ENCODE data around the gene FBF1.
A peak's percentile ranks its signal among the peaks of the same experiment; 100 is the strongest.

FBF1 gene

GRCh38 chr17:75914643-75915267 lies 26.1 kb downstream of the FBF1 start:
- no peak for DNase-seq

GRCh38 chr17:75913537-75914210 lies 27.2 kb downstream of the FBF1 start:
- DNase-seq: no peak

DNA sequence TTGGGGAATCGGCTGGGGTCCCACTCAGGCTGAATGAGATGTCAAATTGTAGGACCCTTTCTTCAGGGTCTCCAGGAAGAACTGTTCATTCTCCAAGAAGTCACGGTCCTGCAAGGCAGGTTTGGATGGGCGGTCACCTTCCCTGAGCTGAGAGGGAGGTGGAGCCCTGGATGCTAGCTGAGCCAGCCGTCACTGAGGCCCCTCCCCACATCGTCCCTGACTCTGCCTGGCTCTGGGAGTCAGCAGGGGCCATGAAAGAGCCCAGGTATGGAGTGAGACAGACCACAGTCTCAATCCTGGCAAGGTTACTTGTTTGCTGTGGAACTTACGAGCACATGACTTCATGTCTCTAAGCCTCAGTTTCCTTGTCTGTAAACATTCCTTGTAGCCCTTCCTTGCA lies 30.1 kb downstream of the FBF1 start:
- DNase-seq: no peak

DNA sequence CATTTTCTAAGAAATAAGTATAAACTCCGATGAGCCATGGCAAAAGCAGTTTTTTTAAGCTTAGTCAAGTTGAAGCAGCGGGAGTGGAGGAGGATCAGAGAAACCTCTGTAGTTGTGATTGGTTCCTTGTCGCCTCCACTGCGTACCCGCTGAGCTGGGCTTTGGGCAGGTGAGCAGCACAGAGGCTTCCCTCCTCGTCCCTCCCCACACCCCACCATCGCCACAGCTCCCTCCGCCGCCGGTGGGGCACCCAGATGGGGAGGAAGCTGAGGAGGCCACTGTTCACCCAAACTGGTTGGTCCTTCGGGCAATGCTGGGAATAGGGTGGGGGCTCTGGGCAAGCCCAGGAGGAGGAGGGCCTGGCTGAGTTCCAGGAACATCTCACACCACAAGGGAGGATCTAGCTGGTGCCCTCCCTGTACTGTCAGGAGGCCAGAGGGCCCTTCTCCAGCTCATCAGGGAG lies 31.0 kb downstream of the FBF1 start:
- DNase-seq: no peak

DNA sequence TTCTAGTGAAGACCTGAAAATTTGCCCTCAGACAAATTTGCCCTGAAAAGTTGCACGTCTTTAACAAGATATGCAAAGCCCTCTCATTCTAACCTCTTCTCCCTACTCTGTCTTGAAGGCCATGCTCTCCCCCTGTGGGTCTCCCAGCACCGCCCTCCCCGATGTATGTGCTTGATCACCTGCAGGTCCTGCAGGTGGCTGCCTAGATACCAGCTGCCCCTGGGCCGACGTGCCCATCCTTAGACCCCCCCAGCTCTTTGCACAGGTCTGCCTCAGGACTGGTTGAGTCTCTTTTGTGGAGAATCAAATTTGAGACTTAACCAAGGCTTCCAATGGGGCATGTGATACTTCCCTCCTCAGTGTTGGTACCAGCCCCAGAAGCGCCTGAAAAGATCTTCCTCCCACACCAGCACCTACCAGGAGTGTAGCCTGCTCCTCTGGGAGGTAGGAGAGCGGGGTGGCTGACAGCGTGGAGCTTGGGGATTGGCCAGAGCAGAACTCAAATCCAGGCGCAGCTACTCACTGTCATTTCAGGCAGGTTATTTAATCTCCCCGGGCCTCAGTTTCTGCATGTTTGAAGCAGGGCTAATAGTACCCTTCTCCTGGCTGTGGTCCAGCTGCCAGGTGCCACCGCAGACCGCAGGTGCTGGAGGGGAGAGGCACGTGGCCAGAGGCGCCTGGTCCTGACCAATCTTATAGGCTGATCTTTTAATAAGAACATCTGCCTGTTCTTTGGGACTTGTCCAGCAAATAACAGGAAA lies 31.6 kb downstream of the FBF1 start:
- DNase-seq: no peak

GRCh38 chr17:75908201-75908600 lies 32.6 kb downstream of the FBF1 start:
- no peak for DNase-seq

DNA sequence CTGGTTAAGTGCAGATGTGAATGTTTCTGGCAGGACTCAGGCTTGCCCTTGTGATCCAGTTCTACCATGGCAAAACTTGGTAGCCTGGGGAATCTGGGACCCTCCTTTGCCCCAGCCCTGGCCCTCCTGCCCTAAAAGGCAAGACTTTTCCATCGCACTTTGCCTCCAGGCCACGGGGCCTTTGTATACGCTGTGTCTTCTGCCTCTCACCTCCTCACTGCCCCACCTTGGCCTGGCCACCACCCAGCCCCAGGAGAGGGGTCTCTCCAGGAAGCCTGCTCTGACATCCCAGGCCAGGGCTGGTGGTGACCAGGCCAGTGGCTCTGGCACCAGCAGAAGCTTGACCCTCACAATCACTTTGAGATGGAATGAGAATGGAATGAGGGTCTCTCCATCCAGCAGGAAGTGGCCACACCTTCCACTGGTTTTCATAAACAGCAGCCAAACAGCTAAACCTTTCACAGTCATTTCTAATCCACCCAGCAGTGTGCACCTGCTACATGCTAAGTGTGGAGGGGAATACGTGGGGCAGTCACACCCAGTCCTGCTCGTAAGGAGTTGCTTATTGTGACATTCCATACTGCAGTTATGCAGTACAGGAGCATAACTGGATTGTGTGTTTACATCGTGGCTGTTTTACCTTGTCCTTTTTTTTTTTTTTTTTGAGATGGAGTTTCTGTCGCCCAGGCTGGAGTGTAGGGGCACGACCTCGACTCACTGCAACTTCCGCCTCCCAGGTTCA lies 34.5 kb downstream of the FBF1 start:
- DNase-seq: no peak

DNA sequence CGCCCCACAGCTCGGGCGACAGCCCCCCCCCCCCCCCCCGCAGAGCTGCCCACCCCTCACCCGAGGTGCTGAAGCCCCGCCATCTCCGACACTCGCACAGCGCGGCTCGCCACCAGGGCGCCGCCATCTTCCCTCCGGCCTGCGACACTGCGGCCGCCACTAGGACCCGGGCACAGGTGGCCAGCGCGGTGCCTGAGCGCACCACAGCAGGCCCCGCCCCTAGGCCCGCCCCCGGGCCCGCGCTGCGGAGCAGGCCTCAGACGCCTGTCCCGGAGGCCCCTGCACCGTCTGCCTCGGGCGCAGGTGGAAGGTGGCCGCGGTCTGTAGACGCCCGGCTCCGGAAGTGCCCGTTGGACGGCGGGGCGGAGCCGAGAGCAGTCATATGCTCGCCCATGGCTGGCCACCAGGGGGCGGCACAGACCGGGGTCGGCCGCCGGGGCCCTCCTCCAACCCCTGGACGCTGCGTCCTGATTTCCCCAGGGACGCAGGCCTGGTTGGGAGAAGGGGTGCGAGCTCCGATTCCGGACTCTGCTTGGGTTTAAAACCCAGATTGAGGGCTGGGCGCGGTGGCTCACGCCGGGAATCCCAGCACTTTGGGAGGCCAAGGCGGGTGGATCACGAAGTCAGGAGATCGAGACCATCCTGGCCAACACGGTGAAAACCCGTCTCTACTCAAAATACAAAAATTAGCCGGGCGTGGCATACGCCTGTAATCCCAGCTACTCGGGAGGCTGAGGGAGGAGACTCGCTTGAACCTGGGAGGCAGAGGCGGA lies 35.9 kb downstream of the FBF1 start, which contains the start of gene MRPL38:
Gene MRPL38 (minus strand): TSS at position 136 of the 773 bp plus-strand sequence. CDS start 9 bp downstream, at position 127.
- peak; percentile 49 to 80 for DNase-seq

GRCh38 chr17:75902406-75902805 lies 38.4 kb downstream of the FBF1 start:
- no peak for DNase-seq

DNA sequence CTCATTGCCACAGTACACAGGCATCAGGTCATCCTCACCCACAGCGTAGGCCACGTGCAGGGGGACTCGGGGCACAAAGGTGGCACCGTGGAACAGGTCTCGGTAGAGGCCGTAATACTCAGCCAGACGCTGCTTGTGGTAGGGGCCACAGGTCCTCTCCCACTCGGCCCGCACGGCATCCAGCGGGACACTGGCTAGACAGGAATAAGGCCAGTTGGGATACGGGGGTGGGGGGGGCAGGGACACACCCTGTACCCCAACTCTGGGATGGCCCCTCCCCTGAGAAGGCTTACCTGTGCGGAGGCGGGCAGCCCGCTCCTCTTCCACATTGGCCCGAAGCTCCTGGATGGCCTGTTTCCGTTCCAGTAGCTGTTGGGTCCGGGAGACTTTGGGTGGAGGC lies 39.1 kb downstream of the FBF1 start:
- no peak for DNase-seq

GRCh38 chr17:75900691-75901533 lies 39.9 kb downstream of the FBF1 start:
- DNase-seq: no peak

DNA sequence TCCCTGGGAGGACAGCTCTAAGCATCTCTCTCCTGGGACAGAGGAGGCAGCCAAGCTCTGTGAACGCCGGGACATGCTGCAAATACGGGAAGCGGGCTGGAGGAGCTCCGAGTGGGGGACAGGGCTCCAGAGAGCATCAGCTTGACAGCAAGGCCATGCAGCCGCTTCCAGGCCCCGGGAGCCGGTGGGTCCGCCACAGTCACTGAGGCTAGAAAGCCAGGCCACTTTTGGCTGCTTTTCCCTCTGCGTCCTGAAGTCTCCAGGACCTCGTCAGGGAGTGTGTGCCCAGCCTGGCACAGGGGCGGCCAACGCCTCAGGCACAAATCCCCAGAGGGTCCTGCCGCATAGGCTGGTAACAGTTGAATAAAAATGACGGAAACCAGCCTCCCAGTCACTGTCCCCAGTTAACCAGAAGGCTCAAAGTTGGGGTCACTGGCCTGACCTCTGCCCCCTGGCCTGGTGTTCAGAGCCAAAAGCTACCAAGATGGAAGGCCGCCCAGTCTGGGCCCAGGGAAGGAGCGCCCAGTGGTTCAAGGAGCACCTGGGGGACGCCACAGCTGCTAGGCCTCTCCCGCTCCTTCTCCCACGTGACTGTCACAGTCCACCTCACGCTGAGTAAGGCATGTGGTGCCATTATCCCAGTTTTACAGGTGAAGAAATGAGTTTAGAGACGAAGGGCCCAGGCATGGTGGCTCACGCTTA lies 40.9 kb downstream of the FBF1 start:
- DNase-seq: no peak

- no peak for DNase-seq
Observed at GRCh38 chr17:75899353-75899752, 41.5 kb downstream of the FBF1 start.

DNA sequence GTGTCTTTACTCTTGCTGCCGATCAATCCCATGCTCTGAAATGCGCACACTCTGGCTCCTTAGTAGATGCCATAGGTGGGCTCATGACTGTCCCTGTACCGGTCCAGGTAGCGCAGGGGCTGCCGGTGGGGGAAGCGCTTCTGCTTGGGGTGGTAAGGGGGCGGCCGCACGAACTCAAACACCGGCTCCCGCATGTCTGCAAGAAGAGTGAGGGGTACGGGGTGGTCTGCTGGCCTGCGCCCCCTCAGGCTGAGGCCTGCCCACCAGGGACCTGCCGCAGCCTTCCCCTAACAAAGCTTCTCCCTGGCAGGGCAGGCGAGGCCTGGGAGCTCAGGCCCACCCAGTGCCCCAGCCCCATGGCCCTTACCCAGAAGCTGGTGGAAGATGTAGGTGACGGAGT lies 42.1 kb downstream of the FBF1 start:
- no peak for DNase-seq

- DNase-seq: no peak
Observed at GRCh38 chr17:75898065-75898464, 42.8 kb downstream of the FBF1 start.

- no peak for DNase-seq
Observed at GRCh38 chr17:75897160-75898019, 43.5 kb downstream of the FBF1 start.

DNA sequence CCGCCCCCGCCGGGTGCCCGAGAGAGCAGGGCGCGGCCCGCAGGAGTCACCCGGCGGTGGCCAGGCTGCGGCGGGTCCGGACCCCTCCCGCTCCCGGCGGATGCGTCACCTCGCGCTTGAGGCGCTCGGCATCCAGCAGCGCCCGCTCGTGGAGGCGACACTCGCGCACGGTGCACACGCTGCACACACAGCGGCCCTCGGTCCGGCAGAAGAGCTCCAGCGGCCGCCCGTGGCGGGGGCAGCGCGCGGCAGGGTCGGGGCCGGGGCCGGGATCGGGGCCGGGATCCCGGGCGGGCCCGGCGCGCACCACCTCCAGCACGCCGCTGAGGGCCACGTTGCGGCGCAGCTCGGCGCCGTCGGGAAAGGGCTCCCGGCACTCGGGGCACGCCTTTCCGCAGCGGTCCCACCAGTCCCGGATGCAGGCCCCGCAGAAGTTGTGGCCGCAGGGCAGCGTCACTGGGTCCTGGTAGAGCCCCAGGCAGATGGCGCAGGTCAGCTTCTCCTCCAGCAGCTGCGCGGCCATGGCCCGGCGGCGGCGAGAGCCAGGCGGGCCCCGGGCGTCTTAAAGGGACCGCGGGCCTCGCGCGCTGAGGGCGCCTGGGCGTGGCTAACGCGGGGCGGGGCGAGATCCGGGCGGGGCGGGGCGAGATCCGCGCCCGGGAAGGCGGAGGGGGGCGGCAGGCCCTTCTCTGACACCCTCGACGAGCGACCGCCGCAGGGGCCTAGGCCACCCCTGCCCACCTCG lies 44.3 kb downstream of the FBF1 start, which contains the start of gene TRIM65:
Gene TRIM65 (minus strand): TSS at position 537 of the 745 bp plus-strand sequence. CDS start 14 bp downstream, at position 523.
- DNase-seq: peak in 1 of 2 experiments; percentile 19

DNA sequence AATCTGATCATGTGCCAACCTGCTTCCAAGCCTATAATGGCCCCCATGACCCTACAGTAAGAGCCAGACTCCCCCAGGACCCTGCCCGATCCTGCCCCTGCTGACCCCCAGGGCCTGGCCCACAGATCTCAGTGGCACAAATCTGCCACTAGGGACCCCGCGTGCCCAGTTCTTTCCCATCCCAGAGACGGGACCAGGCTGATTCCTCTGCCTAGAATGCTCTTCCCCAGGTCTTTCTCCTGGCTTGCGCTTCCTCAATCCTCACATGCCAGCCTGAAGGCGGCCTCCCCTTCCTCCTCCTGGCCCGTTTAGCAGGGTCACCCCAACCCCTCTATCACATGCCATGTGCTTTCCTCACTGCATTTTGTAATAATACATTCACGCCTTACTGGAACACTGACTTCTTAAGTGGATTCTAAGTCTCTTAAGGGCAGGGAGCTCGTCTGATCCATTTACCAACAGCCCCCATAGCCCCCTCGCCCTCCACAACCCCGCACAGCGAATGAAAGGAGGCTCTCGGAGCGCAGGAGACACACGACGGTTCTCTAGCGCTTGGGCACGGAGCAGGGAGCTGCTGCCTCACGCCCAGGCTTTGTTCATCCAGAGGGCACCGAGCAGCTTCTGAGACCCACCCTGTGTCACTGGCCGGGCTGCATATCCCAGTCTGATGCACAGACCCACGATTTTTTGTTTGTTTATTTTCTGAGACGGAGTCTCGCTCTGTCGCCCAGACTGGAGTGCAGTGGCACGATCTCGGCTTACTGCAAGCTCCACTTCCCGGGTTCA lies 45.3 kb downstream of the FBF1 start:
- no peak for DNase-seq

All from cerebellar nuclear complex (tissue), 1 donor.